Measurements from ENCODE around the gene ARSG. TPM values are rescaled to one million over a fixed set of nuclear protein-coding genes. Genes with fewer than 3 reads are reported as not detected.
A peak's percentile ranks its signal among the peaks of the same experiment; 100 is the strongest.

Gene ARSG
- total and polyA plus RNA-seq, 4 donors, result 1.5 to 5.4 (median 2.3) TPM

DNA sequence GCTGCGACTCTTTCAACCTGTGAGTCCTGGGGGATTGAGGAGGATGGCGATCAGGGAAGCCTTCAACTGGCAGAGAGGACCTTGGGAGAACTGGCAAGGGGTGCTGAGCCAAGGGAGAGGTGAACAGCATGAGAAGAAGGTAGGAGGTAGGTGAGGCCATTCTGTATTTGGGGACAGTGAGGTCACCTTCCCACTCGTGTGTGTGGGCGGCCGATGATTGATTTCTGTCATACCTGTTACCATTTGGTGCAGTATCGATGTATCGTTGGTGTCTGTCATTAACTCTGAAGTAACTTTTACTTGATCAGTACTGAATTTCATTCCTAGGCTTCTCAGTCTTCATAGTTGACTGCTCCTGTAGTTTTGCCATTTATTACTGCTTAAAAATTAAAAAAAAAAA, 3.8 kb downstream of the ARSG start:
- H3K27me3 ChIP-seq (ENCODE audit: control insufficient read depth in 4 of 4, insufficient read depth in 4 of 4, low read length in 3 of 4), result no peaks in the 10 kb centered on the region
- H3K9ac ChIP-seq (ENCODE audit: low read depth in 1 of 2, low read length in 2 of 2), result no peak overlapping the region
- 85% methylated on average over 7 of the region's 7 CpGs for WGBS
- no peak overlapping the region for H3K4me3 ChIP-seq (ENCODE audit: low read depth in 1 of 3, low read length in 3 of 3)
- H3K36me3 ChIP-seq (ENCODE audit: control insufficient read depth in 4 of 4, insufficient read depth in 3 of 4, low read depth in 1 of 4, low read length in 3 of 4), result no peaks in the 10 kb centered on the region
- TF ChIP-seq FOXA1 (IDR thresholded peaks at IDR 0.05) (no peak), JUND (IDR thresholded peaks at IDR 0.05) (no peak), TAF1 (conservative IDR thresholded peaks at IDR 0.05) (no peak)
- TF ChIP-seq, protein P1, sequence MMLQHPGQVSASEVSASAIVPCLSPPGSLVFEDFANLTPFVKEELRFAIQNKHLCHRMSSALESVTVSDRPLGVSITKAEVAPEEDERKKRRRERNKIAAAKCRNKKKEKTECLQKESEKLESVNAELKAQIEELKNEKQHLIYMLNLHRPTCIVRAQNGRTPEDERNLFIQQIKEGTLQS (IDR thresholded peaks at IDR 0.05), result no peak
- no peak overlapping the region for H3K27ac ChIP-seq (ENCODE audit: low read depth in 1 of 2, low read length in 2 of 2)
- H3K9me3 ChIP-seq (ENCODE audit: control insufficient read depth in 4 of 4, low read length in 3 of 4), result no peaks in the 10 kb centered on the region
- no peak for DNase-seq (ENCODE audit: low spot score)
- peaks cover 5 to 22% (median 15%) of the 10 kb centered on the region in 4 donors for H3K4me1 ChIP-seq (ENCODE audit: control insufficient read depth in 4 of 4, insufficient read depth in 4 of 4, low read length in 3 of 4)

DNA sequence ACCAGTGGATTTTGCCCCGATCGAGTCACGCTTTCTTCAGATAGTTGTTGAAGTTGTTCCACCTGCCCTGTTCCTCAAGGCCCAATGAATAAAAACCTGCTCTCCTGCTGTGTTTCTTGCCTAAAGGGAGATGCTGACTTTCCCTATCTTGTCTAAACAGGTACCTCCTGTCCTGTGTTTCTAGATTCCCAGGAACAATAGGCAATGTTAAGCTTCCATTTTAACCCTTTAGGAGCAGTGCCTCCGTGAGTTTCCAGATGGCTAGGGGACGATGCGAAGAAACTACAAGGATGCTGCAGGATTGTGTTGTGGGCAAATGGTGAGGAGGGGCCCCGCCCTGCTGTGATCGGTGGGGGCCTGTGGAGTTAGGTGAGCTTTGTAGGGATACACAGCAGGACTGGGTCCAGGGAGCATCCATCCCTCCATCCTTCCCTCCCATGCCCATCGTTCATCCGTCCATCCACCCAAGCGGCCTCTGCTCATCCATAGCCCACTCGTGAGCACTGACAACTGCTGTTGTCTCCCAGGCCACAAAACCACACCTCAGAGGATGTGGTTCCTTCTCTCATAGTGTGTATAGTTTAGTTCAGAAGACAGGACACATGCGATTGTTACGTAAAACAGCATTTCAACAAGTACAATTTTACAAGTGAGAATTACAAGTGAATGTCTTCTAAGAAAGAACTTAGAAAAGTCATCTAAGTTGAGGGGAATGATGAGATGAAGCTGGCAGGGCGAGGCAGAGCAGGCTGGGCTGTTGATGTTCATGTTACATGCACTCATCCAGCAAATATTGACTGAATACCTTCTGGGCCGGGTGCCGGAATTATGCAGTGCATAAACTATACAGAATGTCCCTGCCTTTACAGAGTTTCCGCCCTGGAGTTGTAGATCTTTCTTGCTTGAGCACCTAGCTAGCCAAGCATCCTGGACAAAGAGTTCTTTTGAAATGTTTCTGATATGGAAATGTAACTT, 5.2 kb downstream of the ARSG start:
- H3K27me3 ChIP-seq (ENCODE audit: control insufficient read depth in 4 of 4, insufficient read depth in 4 of 4, low read length in 3 of 4), result no peaks in the 10 kb centered on the region
- H3K27ac ChIP-seq (ENCODE audit: low read depth in 1 of 2, low read length in 2 of 2), result peak overlapping the region in 1 of 2 donors; percentile 5
- H3K9ac ChIP-seq (ENCODE audit: low read depth in 1 of 2, low read length in 2 of 2), result no peak overlapping the region
- no peak overlapping the region for H3K4me3 ChIP-seq (ENCODE audit: low read depth in 1 of 3, low read length in 3 of 3)
- TF ChIP-seq YY1 (IDR thresholded peaks at IDR 0.05) (no peak), GABPA (IDR thresholded peaks at IDR 0.05 in 1 of 2, conservative IDR thresholded peaks at IDR 0.05 in 1 of 2) (no peak), NR2F2 (IDR thresholded peaks at IDR 0.05) (no peak), HNF4A (conservative IDR thresholded peaks at IDR 0.05) (no peak), ZBTB33 (IDR thresholded peaks at IDR 0.05) (no peak), EGR1 (IDR thresholded peaks at IDR 0.05; ENCODE audit: low read depth in 2 of 2) (no peak), FOXA1 (IDR thresholded peaks at IDR 0.05) (no peak), FOXA2 (IDR thresholded peaks at IDR 0.05) (no peak), JUND (IDR thresholded peaks at IDR 0.05) (no peak)
- TF ChIP-seq, protein P1 (IDR thresholded peaks at IDR 0.05), result no peak
- TF ChIP-seq, protein P2, sequence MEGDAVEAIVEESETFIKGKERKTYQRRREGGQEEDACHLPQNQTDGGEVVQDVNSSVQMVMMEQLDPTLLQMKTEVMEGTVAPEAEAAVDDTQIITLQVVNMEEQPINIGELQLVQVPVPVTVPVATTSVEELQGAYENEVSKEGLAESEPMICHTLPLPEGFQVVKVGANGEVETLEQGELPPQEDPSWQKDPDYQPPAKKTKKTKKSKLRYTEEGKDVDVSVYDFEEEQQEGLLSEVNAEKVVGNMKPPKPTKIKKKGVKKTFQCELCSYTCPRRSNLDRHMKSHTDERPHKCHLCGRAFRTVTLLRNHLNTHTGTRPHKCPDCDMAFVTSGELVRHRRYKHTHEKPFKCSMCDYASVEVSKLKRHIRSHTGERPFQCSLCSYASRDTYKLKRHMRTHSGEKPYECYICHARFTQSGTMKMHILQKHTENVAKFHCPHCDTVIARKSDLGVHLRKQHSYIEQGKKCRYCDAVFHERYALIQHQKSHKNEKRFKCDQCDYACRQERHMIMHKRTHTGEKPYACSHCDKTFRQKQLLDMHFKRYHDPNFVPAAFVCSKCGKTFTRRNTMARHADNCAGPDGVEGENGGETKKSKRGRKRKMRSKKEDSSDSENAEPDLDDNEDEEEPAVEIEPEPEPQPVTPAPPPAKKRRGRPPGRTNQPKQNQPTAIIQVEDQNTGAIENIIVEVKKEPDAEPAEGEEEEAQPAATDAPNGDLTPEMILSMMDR (IDR thresholded peaks at IDR 0.05; ENCODE audit: low read depth, low read length, missing input control), result no peak
- WGBS, result 84% methylated on average over 18 of the region's 18 CpGs
- peaks cover 2 to 9% (median 6%) of the 10 kb centered on the region in 4 donors for H3K4me1 ChIP-seq (ENCODE audit: control insufficient read depth in 4 of 4, insufficient read depth in 4 of 4, low read length in 3 of 4)
- H3K9me3 ChIP-seq (ENCODE audit: control insufficient read depth in 4 of 4, low read length in 3 of 4), result no peaks in the 10 kb centered on the region
- DNase-seq (ENCODE audit: low spot score), result no peak
- H3K36me3 ChIP-seq (ENCODE audit: control insufficient read depth in 4 of 4, insufficient read depth in 3 of 4, low read depth in 1 of 4, low read length in 3 of 4), result no peaks in the 10 kb centered on the region
